ENCODE data around the gene PANK4.

DNA sequence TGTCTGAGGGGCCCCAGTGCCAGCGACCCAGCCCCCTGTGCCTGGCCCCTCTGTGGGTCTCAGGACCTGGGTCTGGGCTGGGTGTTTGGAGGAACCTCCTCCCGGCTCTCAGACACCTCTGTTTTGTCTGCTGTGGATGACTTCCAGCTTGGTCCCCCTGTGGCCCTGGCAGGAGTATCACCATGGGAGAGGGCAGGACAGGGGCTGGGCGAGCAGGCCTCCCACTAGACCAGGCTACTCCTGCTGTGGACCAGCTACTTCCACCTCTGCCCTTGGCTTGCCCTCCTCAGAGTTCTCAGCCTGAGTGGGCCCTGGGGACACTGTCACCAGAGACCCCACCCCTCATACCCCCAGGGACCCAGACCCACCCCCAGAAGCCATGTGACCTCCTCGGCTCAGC is 28.5 kb downstream of the PANK4 start:
- TF ChIP-seq, protein P1, sequence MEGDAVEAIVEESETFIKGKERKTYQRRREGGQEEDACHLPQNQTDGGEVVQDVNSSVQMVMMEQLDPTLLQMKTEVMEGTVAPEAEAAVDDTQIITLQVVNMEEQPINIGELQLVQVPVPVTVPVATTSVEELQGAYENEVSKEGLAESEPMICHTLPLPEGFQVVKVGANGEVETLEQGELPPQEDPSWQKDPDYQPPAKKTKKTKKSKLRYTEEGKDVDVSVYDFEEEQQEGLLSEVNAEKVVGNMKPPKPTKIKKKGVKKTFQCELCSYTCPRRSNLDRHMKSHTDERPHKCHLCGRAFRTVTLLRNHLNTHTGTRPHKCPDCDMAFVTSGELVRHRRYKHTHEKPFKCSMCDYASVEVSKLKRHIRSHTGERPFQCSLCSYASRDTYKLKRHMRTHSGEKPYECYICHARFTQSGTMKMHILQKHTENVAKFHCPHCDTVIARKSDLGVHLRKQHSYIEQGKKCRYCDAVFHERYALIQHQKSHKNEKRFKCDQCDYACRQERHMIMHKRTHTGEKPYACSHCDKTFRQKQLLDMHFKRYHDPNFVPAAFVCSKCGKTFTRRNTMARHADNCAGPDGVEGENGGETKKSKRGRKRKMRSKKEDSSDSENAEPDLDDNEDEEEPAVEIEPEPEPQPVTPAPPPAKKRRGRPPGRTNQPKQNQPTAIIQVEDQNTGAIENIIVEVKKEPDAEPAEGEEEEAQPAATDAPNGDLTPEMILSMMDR (conservative IDR thresholded peaks at IDR 0.05 in 1 of 2, IDR thresholded peaks at IDR 0.05 in 1 of 2; ENCODE audit: extremely low read depth in 1 of 2, insufficient read depth in 1 of 2, low read depth in 1 of 2, low read length in 2 of 2), result no peak
- TF ChIP-seq EZH2 (IDR thresholded peaks at IDR 0.05; ENCODE audit: borderline replicate concordance, low read length), result no peak
